ENCODE measurements around the gene TMED9.
A peak's percentile ranks its signal among the peaks of the same experiment; 100 is the strongest.

Gene TMED9

GRCh38 chr5:177592905-177593304, 902 bp downstream of the TMED9 start:
- DNase-seq (ENCODE audit: low read depth, low spot score): no peak
- peak overlapping the region; percentile 90 for H3K9ac ChIP-seq (ENCODE audit: insufficient read length)
- no peak overlapping the region for H3K27ac ChIP-seq
- peak overlapping the region; percentile 95 for H3K4me3 ChIP-seq
- TF ChIP-seq FOXP2 (optimal IDR thresholded peaks at IDR 0.05; ENCODE audit: control extremely low read depth, extremely low read length, insufficient read depth) (no peak), EZH2 (IDR thresholded peaks at IDR 0.05) (no peak), POLR2AphosphoS5 (IDR thresholded peaks at IDR 0.05; ENCODE audit: borderline replicate concordance, low read depth, low read length) (no peak)
- H3K36me3 ChIP-seq (ENCODE audit: insufficient read depth, low read length): peaks cover 36% of the 10 kb centered on the region
- H3K9me3 ChIP-seq (ENCODE audit: low read depth, low read length): no peaks in the 10 kb centered on the region

GRCh38 chr5:177593511-177593910, 1.5 kb downstream of the TMED9 start:
- no peak for DNase-seq (ENCODE audit: low read depth, low spot score)
- Histone ChIP-seq H3K27ac (no peak overlapping the region), H3K9ac (ENCODE audit: insufficient read length) (no peak overlapping the region), H3K4me3 (no peak overlapping the region), H3K9me3 (ENCODE audit: low read depth, low read length) (no peaks in the 10 kb centered on the region), H3K36me3 (ENCODE audit: insufficient read depth, low read length) (peaks cover 36% of the 10 kb centered on the region)
- no peak for TF ChIP-seq POLR2AphosphoS5 (IDR thresholded peaks at IDR 0.05; ENCODE audit: borderline replicate concordance, low read depth, low read length)
- no peak for TF ChIP-seq EZH2 (IDR thresholded peaks at IDR 0.05)
- TF ChIP-seq FOXP2 (optimal IDR thresholded peaks at IDR 0.05; ENCODE audit: control extremely low read depth, extremely low read length, insufficient read depth): no peak

GRCh38 chr5:177594071-177594470, 2.1 kb downstream of the TMED9 start:
- no peak for DNase-seq (ENCODE audit: low read depth, low spot score)
- no peak overlapping the region for H3K4me3 ChIP-seq

GRCh38 chr5:177595026-177595585, 3.1 kb downstream of the TMED9 start:
- TF ChIP-seq POLR2AphosphoS5 (IDR thresholded peaks at IDR 0.05; ENCODE audit: borderline replicate concordance, low read depth, low read length) (no peak), EZH2 (IDR thresholded peaks at IDR 0.05) (no peak), FOXP2 (optimal IDR thresholded peaks at IDR 0.05; ENCODE audit: control extremely low read depth, extremely low read length, insufficient read depth) (no peak)

More at GRCh38 chr5:177594071-177594470, 2.1 kb downstream of the TMED9 start:
- Histone ChIP-seq H3K36me3 (ENCODE audit: insufficient read depth, low read length) (peaks cover 36% of the 10 kb centered on the region), H3K9ac (ENCODE audit: insufficient read length) (no peak overlapping the region), H3K27ac (no peak overlapping the region), H3K9me3 (ENCODE audit: low read depth, low read length) (no peaks in the 10 kb centered on the region)
- TF ChIP-seq POLR2AphosphoS5 (IDR thresholded peaks at IDR 0.05; ENCODE audit: borderline replicate concordance, low read depth, low read length) (no peak), EZH2 (IDR thresholded peaks at IDR 0.05) (no peak), FOXP2 (optimal IDR thresholded peaks at IDR 0.05; ENCODE audit: control extremely low read depth, extremely low read length, insufficient read depth) (no peak)

GRCh38 chr5:177595991-177596774, 4.2 kb downstream of the TMED9 start:
- Histone ChIP-seq H3K9me3 (ENCODE audit: low read depth, low read length) (no peaks in the 10 kb centered on the region), H3K9ac (ENCODE audit: insufficient read length) (no peak overlapping the region), H3K36me3 (ENCODE audit: insufficient read depth, low read length) (peaks cover 36% of the 10 kb centered on the region), H3K27ac (no peak overlapping the region), H3K4me3 (no peak overlapping the region)
- TF ChIP-seq FOXP2 (optimal IDR thresholded peaks at IDR 0.05; ENCODE audit: control extremely low read depth, extremely low read length, insufficient read depth) (no peak), EZH2 (IDR thresholded peaks at IDR 0.05) (no peak), POLR2AphosphoS5 (IDR thresholded peaks at IDR 0.05; ENCODE audit: borderline replicate concordance, low read depth, low read length) (no peak)
- no peak for DNase-seq (ENCODE audit: low read depth, low spot score)

More at GRCh38 chr5:177595026-177595585, 3.1 kb downstream of the TMED9 start:
- H3K4me3 ChIP-seq: no peak overlapping the region
- H3K27ac ChIP-seq: no peak overlapping the region
- no peak overlapping the region for H3K9ac ChIP-seq (ENCODE audit: insufficient read length)
- no peaks in the 10 kb centered on the region for H3K9me3 ChIP-seq (ENCODE audit: low read depth, low read length)
- no peak for DNase-seq (ENCODE audit: low read depth, low spot score)
- peaks cover 36% of the 10 kb centered on the region for H3K36me3 ChIP-seq (ENCODE audit: insufficient read depth, low read length)

GRCh38 chr5:177596775-177597238, 4.8 kb downstream of the TMED9 start:
- TF ChIP-seq FOXP2 (optimal IDR thresholded peaks at IDR 0.05; ENCODE audit: control extremely low read depth, extremely low read length, insufficient read depth) (no peak), EZH2 (IDR thresholded peaks at IDR 0.05) (no peak), POLR2AphosphoS5 (IDR thresholded peaks at IDR 0.05; ENCODE audit: borderline replicate concordance, low read depth, low read length) (no peak)
- H3K9me3 ChIP-seq (ENCODE audit: low read depth, low read length): no peaks in the 10 kb centered on the region
- peaks cover 36% of the 10 kb centered on the region for H3K36me3 ChIP-seq (ENCODE audit: insufficient read depth, low read length)
- no peak overlapping the region for H3K27ac ChIP-seq
- H3K9ac ChIP-seq (ENCODE audit: insufficient read length): no peak overlapping the region
- no peak overlapping the region for H3K4me3 ChIP-seq
- DNase-seq (ENCODE audit: low read depth, low spot score): no peak

- Histone ChIP-seq H3K36me3 (ENCODE audit: insufficient read depth, low read length) (peaks cover 33% of the 10 kb centered on the region), H3K27ac (no peak overlapping the region)
- TF ChIP-seq EZH2 (IDR thresholded peaks at IDR 0.05): no peak
- TF ChIP-seq FOXP2 (optimal IDR thresholded peaks at IDR 0.05; ENCODE audit: control extremely low read depth, extremely low read length, insufficient read depth): no peak
- TF ChIP-seq POLR2AphosphoS5 (IDR thresholded peaks at IDR 0.05; ENCODE audit: borderline replicate concordance, low read depth, low read length): no peak
Observed at GRCh38 chr5:177598477-177598876, 6.5 kb downstream of the TMED9 start.

GRCh38 chr5:177599731-177600507, 7.9 kb downstream of the TMED9 start, which contains the start of gene B4GALT7:
B4GALT7 (plus strand) TSS chr5:177600132; CDS start chr5:177600211, 79 bp downstream.
- no peak for TF ChIP-seq EZH2 (IDR thresholded peaks at IDR 0.05)
- peak; percentile 78 for TF ChIP-seq POLR2AphosphoS5 (IDR thresholded peaks at IDR 0.05; ENCODE audit: borderline replicate concordance, low read depth, low read length)
- peak within 1 kb of the TSS; percentile 94 for H3K9ac ChIP-seq (ENCODE audit: insufficient read length)
- peak within 1 kb of the TSS; percentile 96 for H3K4me3 ChIP-seq
- H3K36me3 ChIP-seq (ENCODE audit: insufficient read depth, low read length): peaks cover 18% of the 10 kb centered on the region; the same call in 1 of the 2 replicates
- no peak for DNase-seq (ENCODE audit: low read depth, low spot score)
- no peak within 1 kb of the TSS for H3K27ac ChIP-seq
- H3K9me3 ChIP-seq (ENCODE audit: low read depth, low read length): no peaks in the 10 kb centered on the region

More at GRCh38 chr5:177598477-177598876, 6.5 kb downstream of the TMED9 start:
- no peak overlapping the region for H3K4me3 ChIP-seq
- no peaks in the 10 kb centered on the region for H3K9me3 ChIP-seq (ENCODE audit: low read depth, low read length)
- DNase-seq (ENCODE audit: low read depth, low spot score): no peak
- no peak overlapping the region for H3K9ac ChIP-seq (ENCODE audit: insufficient read length)

Data from SK-N-MC (cell line).